Spleen (tissue), 11 donors: ENCODE results near the gene HEMK1. TPM values are rescaled to one million over a fixed set of nuclear protein-coding genes. Genes with fewer than 3 reads are reported as not detected.

Experiments
- DNase-seq: peaks from one replicate; pipeline ENCODE4 v3.0.0-alpha.2; 2020
- H3K27ac ChIP-seq, 8 donors: fragments of 200-600 bp; sonication (generic) in 7 of 8; 1 replicate in 4 of 8; 2 replicates in 4 of 8; pipeline versions ENCODE4 v1.5.0 to v1.8.0; 2016 to 2021; ENCODE audit warnings: inconsistent platforms in 4 of 8, mild to moderate bottlenecking in 4 of 8, moderate library complexity in 1 of 8
- H3K27me3 ChIP-seq, 7 donors: fragments of 200-600 bp; sonication (generic) in 6 of 7; replicated peaks in 1 of 7; 1 replicate in 4 of 7; 2 replicates in 3 of 7; pipeline versions ENCODE4 v1.5.0 to v1.8.0; 2016 to 2021; ENCODE audit warnings: inconsistent platforms in 3 of 7, mild to moderate bottlenecking in 1 of 7
- H3K36me3 ChIP-seq, 6 donors: fragments of 200-600 bp; sonication (generic) in 5 of 6; 1 replicate in 4 of 6; 2 replicates in 2 of 6; pipeline versions ENCODE4 v1.5.0 to v1.8.0; 2016 to 2021; ENCODE audit warnings: inconsistent platforms in 2 of 6
- H3K4me1 ChIP-seq, 6 donors: fragments of 200-600 bp; sonication (generic) in 5 of 6; 1 replicate in 3 of 6; 2 replicates in 3 of 6; pipeline versions ENCODE4 v1.5.0 to v1.8.0; 2016 to 2021; ENCODE audit warnings: inconsistent platforms in 3 of 6
- H3K4me3 ChIP-seq, 8 donors: fragments of 200-600 bp; sonication (generic) in 7 of 8; 1 replicate in 4 of 8; 2 replicates in 4 of 8; pipeline versions ENCODE4 v1.5.0 to v1.8.0; 2016 to 2021; ENCODE audit warnings: inconsistent platforms in 4 of 8, mild to moderate bottlenecking in 4 of 8, moderate library complexity in 2 of 8
- H3K9me3 ChIP-seq, 8 donors: fragments of 200-600 bp; sonication (generic) in 7 of 8; 1 replicate in 4 of 8; 2 replicates in 4 of 8; pipeline versions ENCODE4 v1.5.0 to v1.8.0; 2016 to 2021; ENCODE audit warnings: inconsistent platforms in 4 of 8
- POLR2A ChIP-seq, 3 donors: fragments of 450-650 bp; IDR thresholded peaks; one replicate each; pipeline ENCODE4 v1.5.1; 2017; ENCODE audit warnings: antibody characterized with exemption in 3 of 3, mild to moderate bottlenecking in 1 of 3
- POLR2AphosphoS5 ChIP-seq, 3 donors: sonication (generic); formaldehyde crosslinking; IDR thresholded peaks; one replicate each; pipeline ENCODE4 v1.5.1; 2017; ENCODE audit warnings: antibody characterized with exemption in 3 of 3
- WGBS, 5 donors: extraction: QIAGEN DNeasy Blood & Tissue Kit in 3 of 5; methylation state at CpG; one replicate each; pipeline versions ENCODE4 v1.1.5 to v1.1.7; 2013 to 2018; 5-methylcytosine and 5-hydroxymethylcytosine counted together
- intact Hi-C: fragments of 100-400 bp; cut with DNase I; formaldehyde crosslinking; loops from one replicate; pipeline ENCODE4 v1.15.0; 2023; ENCODE audit warnings: low total_unique reads
- polyA plus RNA-seq, 3 donors: library from polyadenylated mRNA; stranded (reverse); fragments of 200-250 nt; gene quantifications; one replicate each; pipeline ENCODE4 v1.2.1, GENCODE V29; 2013
- total RNA-seq, 7 donors: library from RNA; depleted of rRNA in 3 of 7; stranded (reverse); fragments of >200 nt in 3 of 7; fragmentation: NEBNext Ultra II Directional in 4 of 7; extraction: Animal tissue kit (Norgen Biotek cat#: 25700) in 4 of 7; gene quantifications; one replicate each; pipeline versions ENCODE4 v1.1.0 to v1.2.1, GENCODE V29; 2016 to 2021
- TF ChIP-seq, protein P1 (sequence below), 11 experiments: fragments of 200-600 bp in 7 of 11; fragments of 450-650 bp in 4 of 11; sonication (generic) in 4 of 11; IDR thresholded peaks in 8 of 11; conservative IDR thresholded peaks in 3 of 11; 1 replicate in 7 of 11; 2 replicates in 4 of 11; pipeline versions ENCODE4 v1.4.0 to v1.8.0; 2016 to 2021; ENCODE audit warnings: antibody characterized with exemption in 11 of 11, inconsistent platforms in 4 of 11, mild to moderate bottlenecking in 1 of 11
- donor health status: healthy with polysubstance abuse.
- donor health status: DM: no; HTN: no; CAD: no; lungs with moderate emphysema.
- donor health status: DM: no; HTN: no; CAD: no.
- donor health status: Bipolar disorder and iron deficiency.
- donor health status: healthy.
- donor health status: DM: no; HTN: no; CAD: no.
- donor health status: DM: yes; HTN: yes; CAD: no.

HEMK1 gene
- total and polyA plus RNA-seq, 10 donors = 7.6 to 45.2 (median 20.8) TPM

DNA sequence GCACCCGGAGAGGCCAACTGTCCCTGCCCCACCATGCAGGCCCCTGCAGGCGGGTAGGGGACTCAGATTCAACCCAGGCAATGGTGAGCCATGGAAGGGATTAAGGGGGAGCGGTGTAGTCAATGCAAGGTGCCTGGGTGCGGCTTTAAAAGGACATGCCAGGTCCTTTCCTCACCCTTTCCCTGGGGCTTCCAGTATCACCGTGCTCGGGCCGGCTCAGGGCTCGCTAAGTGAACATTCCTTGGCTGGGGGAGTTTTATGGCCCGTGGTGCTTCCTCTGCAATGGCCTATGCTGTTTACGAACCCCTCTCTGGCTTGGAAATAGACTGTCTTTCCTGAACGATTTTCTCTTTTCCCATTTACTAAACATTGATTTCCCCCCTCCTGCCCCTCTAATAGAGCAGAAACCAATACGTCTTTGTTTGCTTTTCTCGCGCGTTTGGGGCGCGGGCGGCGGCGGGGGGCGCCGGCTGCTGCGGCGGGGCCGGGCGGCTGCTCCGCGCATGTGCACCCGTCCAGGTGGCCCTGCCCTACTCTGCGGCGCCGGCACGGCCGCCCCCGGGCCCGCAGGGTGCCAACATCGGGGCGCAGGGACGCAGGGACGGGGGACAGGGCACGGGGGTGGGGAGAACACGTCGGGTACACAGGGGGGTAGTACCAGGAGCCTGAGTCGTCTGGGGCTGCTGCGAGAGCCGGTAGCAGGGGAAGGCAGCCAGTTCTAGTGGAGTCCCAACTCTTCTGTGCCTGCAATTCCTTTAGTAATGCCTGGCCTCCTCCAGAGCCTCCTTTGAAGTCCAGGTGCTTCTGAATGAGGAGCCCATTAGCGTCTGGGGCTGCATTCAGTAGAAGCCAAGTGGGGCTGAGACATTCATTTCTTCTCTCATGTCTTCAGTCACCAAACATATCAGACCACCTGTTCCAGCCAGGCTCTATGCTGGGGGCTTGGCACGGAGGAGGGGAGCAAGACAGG, 39.0 kb upstream of the HEMK1 start:
- H3K27ac ChIP-seq = no peak overlapping the region
- H3K36me3 ChIP-seq = no peaks in the 10 kb centered on the region
- H3K4me3 ChIP-seq = no peak overlapping the region
- TF ChIP-seq POLR2A (IDR thresholded peaks at IDR 0.05) = no peak
- TF ChIP-seq, protein P1, sequence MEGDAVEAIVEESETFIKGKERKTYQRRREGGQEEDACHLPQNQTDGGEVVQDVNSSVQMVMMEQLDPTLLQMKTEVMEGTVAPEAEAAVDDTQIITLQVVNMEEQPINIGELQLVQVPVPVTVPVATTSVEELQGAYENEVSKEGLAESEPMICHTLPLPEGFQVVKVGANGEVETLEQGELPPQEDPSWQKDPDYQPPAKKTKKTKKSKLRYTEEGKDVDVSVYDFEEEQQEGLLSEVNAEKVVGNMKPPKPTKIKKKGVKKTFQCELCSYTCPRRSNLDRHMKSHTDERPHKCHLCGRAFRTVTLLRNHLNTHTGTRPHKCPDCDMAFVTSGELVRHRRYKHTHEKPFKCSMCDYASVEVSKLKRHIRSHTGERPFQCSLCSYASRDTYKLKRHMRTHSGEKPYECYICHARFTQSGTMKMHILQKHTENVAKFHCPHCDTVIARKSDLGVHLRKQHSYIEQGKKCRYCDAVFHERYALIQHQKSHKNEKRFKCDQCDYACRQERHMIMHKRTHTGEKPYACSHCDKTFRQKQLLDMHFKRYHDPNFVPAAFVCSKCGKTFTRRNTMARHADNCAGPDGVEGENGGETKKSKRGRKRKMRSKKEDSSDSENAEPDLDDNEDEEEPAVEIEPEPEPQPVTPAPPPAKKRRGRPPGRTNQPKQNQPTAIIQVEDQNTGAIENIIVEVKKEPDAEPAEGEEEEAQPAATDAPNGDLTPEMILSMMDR (IDR thresholded peaks at IDR 0.05 in 8 of 11, conservative IDR thresholded peaks at IDR 0.05 in 3 of 11) = no peak
- no peak for TF ChIP-seq POLR2AphosphoS5 (IDR thresholded peaks at IDR 0.05)
- WGBS, 5 donors = 20 to 26% (median 21%) methylated on average over 33 to 48 of the region's 48 CpGs
- H3K27me3 ChIP-seq = peaks cover 0 to 31% (median 0%) of the 10 kb centered on the region in 7 donors
- H3K9me3 ChIP-seq = no peaks in the 10 kb centered on the region
- intact Hi-C loops = no loop called here
- no peak for DNase-seq
- H3K4me1 ChIP-seq = no peaks in the 10 kb centered on the region

DNA sequence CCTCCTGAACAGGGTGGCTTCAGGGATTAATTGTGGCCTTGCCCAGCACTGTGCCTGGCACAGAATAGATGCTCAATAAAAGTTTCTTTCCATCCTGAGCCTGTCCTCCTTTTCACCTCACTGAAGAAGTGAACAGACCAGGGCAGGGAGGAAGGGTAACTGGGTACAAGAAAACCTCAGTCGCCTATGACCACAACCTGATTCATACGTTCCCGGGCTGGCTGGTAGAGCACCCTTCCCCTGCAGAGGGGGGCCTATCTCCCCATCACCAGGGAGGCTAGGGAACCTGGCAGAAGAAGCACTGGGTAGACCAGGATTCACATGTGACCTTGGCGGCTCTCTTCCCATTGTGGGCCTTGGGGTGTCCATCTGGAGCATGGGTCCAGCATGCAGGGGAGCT, 38.1 kb upstream of the HEMK1 start:
- no peaks in the 10 kb centered on the region for H3K4me1 ChIP-seq
- TF ChIP-seq POLR2A (IDR thresholded peaks at IDR 0.05) = no peak
- H3K4me3 ChIP-seq = no peak overlapping the region
- peaks cover 0 to 31% (median 0%) of the 10 kb centered on the region in 7 donors for H3K27me3 ChIP-seq
- no peaks in the 10 kb centered on the region for H3K9me3 ChIP-seq
- WGBS, 5 donors = 66 to 93% (median 83%) methylated on average over 4 of the region's 4 CpGs
- no peak for DNase-seq
- H3K27ac ChIP-seq = no peak overlapping the region
- intact Hi-C loops = no loop called here
- no peaks in the 10 kb centered on the region for H3K36me3 ChIP-seq

DNA sequence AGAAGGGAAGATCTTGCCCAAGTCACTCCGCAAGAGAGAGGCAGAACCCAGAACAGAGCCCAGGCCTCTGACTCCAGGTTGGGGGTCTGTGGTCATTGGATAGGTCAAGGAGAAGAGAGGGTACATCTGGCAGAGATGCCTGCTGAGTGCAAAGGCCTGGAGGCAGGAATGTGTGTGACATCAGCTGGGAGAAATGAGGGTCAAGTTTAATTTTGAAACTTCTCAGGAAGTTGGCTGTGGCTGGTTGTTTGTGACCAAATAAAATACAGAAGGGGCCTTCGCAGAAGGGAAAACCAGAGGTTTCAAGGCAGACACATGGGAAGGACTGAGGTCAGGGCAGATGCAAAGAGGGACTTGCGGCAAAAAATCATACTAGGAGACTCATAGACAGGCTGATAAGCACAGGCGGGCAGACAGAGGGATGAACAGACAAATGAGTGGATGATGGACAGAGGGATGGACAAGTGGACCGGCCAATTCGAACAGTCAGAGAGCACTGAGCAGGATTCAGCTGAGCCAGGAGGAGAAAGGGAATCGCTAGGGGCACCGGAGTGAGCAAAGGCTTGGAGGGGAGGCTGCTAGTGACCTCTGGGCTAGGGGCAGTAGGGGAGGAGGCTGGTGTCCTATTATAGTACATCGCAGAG, 37.1 kb upstream of the HEMK1 start:
- 75 to 89% (median 79%) methylated on average over 9 of the region's 9 CpGs for WGBS, 5 donors
- no peak overlapping the region for H3K4me3 ChIP-seq
- DNase-seq = no peak
- H3K27ac ChIP-seq = peak overlapping the region in 2 of 8 donors; percentile 21 to 64
- H3K4me1 ChIP-seq = no peaks in the 10 kb centered on the region
- intact Hi-C loops = no loop called here
- peaks cover 0 to 39% (median 0%) of the 10 kb centered on the region in 7 donors for H3K27me3 ChIP-seq
- H3K36me3 ChIP-seq = no peaks in the 10 kb centered on the region
- no peaks in the 10 kb centered on the region for H3K9me3 ChIP-seq
- TF ChIP-seq POLR2AphosphoS5 (IDR thresholded peaks at IDR 0.05) (no peak), POLR2A (IDR thresholded peaks at IDR 0.05) (no peak)
- TF ChIP-seq, protein P1 (IDR thresholded peaks at IDR 0.05 in 8 of 11, conservative IDR thresholded peaks at IDR 0.05 in 3 of 11) = no peak

DNA sequence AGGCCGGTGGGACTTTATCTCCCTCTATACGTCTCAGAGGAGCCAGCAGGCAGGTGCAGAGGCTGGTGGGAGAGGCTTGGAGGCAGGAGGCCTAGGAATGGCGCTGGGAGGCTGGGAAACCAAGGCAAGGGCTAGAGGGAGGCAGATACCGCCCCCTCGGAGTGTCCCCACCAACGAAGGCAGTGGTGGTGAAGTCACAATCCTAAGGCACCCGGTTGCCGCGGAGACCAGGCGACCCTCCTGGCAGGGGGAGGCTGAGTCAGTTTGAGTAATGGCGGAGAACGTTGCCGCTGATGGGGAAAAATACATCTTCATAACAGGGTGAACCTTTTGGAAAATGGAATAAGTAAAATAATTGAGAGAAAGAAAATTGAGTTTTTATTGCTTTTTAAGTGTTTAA, 36.0 kb upstream of the HEMK1 start:
- no peaks in the 10 kb centered on the region for H3K36me3 ChIP-seq
- no peak overlapping the region for H3K27ac ChIP-seq
- WGBS, 5 donors = 79 to 83% (median 81%) methylated on average over 13 of the region's 13 CpGs
- no peak for TF ChIP-seq POLR2A (IDR thresholded peaks at IDR 0.05)
- intact Hi-C loops = no loop called here
- H3K4me1 ChIP-seq = no peaks in the 10 kb centered on the region
- DNase-seq = no peak
- H3K27me3 ChIP-seq = peaks cover 0 to 48% (median 0%) of the 10 kb centered on the region in 7 donors
- H3K9me3 ChIP-seq = no peaks in the 10 kb centered on the region
- no peak overlapping the region for H3K4me3 ChIP-seq
